Stimulated activated CD8-positive, alpha-beta memory T cell treated with anti-CD3 and anti-CD28 coated beads, Interleukin-4, amount 100 ng/mL, for 24 hours (primary cell): ENCODE data around the gene C7orf57.
"Not testable (repeated sequence)": the region's sequence is repeated elsewhere in the genome, so short reads cannot be mapped to it uniquely, and the experiment has no call there.

Experiments used
- DNase-seq: peaks from one replicate; pipeline ENCODE4 v3.0.0-alpha.2; 2020; ENCODE audit warnings: low read depth

Gene C7orf57

DNA sequence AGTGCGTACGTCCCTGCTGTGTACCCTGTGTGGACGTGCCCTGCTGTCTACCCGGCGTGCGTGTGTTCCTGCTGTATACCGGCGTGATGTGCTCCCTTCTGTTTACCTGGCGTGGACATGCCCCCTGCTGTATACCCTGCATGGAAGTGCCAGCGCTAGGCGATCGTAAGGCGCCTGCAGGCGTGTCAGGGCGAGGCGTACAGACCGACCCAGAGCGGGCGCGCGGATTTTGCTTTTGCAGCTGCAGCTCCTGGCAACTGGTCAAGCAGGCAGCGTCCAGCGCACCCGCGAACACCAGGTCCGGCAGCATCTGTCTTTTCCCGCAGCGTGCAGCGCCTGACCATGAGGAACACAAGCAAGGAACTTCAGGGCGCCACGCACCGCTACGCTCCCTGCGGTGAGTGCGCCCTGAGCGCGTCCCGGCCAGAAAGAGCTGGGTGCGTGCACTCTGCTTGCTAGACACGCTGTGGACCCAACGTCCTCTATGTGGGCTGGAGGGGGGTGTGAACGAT lies 680 bp downstream of the C7orf57 start:
- DNase-seq: no peak

DNA sequence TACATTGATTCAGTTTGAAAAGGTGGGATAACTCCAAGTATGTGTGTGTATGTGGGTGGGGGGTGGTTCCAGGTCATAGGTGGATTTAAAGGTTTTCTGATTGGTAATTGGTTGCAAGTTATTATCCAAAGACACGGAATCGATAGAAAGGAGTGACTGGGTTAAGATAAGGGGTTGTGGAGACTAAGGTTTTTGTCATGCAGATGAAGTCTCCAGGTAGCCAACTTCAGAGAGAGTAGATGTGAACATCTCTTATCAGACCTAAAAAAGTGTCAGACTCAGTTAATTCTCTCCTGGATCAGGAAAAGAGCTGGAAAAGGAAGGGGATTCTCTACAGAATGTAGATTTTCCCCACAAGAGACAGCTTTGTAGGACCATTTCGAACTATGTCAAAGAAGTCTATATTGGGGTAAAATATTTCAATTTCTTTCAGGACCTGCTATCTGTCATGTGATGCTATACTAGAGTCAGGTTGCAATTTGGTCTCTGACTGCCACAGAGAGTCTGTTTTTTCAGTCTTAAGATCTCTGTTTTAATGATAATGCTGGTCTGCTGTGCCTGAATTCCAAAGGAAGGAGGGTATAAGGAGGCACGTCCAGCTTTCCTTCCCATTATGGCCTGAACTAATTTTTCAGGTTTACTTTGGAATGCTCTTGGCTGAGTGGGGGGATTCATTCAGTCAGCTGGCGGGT lies 3.6 kb downstream of the C7orf57 start:
- no peak for DNase-seq

GRCh38 chr7:48040944-48041652 lies 5.8 kb downstream of the C7orf57 start:
- DNase-seq: no peak

GRCh38 chr7:48041653-48041970 lies 6.3 kb downstream of the C7orf57 start:
- no peak for DNase-seq

- DNase-seq: no peak
These were observed 6.9 kb downstream of the C7orf57 start for GRCh38 chr7:48042216-48042615.

DNA sequence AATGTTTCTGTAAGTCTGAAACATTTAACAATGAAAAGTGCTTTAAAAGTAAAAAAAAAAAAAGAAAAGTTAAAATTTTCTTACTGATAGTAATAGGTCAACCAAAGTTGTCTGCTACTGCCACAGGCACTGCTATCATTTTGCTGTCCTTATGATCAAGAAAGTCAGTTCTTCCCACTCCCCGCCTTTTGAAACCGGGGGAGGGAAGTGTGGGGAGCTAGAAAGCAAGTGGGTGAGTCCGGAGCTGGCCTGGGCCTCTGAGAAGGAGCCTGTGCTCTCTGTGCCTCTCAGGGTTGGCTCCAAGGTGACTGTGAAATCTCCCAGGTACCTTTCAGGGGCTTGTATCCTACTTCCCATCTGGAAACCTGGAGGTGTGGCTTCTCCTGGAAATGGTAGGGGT lies 7.3 kb downstream of the C7orf57 start:
- no peak for DNase-seq

GRCh38 chr7:48045195-48045765 lies 9.9 kb downstream of the C7orf57 start:
- DNase-seq: no peak

GRCh38 chr7:48046458-48046857 lies 11.1 kb downstream of the C7orf57 start:
- no peak for DNase-seq

DNA sequence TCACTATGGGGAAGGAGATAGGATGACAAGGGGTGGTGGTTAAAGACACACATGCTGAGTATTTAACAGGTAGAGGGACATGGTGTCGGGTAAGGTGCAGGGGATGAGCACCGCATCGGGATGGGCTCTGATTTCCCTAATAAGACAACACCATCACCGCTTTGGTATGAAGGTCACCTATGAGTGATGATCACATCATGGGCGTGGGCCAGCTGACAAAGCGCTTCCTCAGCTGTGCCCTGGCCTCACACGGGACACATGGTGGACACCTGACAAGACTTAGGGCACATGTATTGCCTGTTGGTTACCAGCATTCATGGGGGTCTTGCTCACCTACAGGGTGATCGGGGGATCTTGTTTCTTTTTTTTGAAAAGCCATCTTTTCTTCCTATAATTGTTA lies 12.8 kb downstream of the C7orf57 start:
- no peak for DNase-seq

DNA sequence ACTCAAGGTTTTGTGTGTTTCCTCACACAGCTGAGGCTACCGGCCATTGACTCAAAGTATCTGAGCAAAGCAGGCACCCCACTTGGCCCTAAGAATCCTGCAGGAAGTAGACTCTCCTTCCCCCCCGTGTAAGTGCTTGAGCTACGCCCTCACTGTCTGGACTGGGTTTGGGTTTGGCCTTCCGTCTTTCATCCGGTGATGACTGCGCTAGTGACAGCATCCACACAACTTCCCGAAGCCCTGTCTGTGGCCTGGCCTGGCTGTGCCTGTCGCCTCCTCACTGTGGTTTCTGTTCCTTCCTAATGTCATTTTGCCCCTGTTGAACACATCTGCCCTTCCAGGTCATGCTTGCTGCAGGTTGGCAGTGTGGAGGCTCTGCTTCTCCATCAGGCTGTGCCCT lies 14.5 kb downstream of the C7orf57 start:
- no peak for DNase-seq

GRCh38 chr7:48052748-48053147 lies 17.4 kb downstream of the C7orf57 start:
- DNase-seq: no peak

DNA sequence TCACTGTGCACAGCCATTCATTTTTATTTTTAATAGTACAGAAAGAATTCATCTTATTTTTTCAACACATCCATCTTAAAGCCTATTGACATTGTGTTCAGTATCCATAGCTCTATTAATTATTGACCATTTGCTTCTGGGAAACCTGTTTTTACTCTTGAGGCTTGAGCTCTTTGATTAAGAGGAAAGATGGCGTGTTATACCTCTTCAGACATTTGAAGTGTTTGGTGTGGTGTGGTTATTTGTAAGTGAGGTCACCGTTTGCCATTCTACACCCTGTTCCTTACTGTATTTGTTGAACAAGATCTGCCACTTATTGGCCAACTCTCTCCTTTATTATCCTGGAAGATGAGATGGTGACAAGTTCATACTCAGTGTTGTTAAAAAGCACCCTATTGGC lies 18.4 kb downstream of the C7orf57 start:
- no peak for DNase-seq

GRCh38 chr7:48058990-48059389 lies 23.6 kb downstream of the C7orf57 start:
- no peak for DNase-seq

DNA sequence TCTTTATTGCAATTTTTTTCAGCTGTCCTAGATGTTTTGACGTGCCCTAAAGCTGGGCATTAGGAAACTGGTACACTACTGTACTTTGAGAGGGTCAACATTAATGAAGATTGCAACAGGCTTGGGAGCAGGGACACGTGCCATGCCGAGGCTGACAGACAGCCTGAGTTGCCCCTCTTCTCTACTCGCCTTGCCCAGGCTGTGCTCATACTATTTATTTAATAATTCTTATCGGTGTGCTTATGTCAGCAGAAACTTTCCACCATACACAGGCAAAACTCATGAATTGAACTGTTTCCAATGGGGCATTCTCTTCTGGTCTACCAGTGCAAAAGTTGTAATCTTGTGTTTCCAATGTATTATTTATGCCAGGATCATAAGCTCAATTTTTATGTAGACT lies 24.4 kb downstream of the C7orf57 start:
- DNase-seq: no peak

GRCh38 chr7:48063985-48064384 lies 28.6 kb downstream of the C7orf57 start:
- no peak for DNase-seq

DNA sequence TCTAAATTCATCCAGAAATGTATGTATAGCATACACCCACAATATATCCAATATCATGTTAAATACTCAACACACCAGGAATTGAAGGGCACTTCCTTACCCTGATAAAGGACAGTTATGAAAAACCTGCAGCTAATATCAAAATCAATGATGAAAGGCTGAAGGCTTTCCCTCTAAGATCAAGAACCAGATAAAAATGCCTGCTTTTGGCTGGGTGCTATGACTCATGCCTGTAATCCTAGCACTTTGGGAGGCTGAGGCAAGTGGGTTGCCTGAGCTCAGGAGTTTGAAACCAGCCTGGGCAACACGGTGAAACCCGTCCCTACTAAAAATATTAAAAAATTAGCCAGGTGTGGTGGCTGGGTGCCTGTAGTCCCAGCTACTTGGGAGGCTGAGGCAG lies 32.1 kb downstream of the C7orf57 start:
- DNase-seq: no peak

- DNase-seq: no peak
These were observed 38.9 kb downstream of the C7orf57 start for GRCh38 chr7:48074204-48074654.

GRCh38 chr7:48077423-48077822 lies 42.1 kb downstream of the C7orf57 start:
- no peak for DNase-seq

DNA sequence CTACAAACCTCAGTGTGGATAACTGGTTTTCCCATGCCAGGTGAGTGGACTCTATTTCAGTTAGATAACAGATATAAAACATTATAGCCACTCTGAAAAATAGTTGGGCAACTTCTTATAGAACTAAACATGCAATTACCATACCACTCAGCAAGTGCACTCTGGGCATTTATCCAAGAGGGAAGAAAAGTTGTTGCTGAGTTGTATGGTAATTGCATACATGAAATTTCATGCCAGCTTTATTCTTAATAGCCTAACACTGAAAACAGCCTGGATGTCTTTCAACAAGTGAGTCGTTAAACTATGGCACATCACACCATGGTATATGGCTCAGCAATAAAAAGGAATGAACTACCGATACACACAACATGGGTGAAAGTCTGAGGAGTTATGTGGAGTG lies 43.1 kb downstream of the C7orf57 start:
- DNase-seq: no peak

GRCh38 chr7:48082378-48082777 lies 47.0 kb downstream of the C7orf57 start:
- not testable (repeated sequence) for DNase-seq

- DNase-seq: no peak
These were observed 47.9 kb downstream of the C7orf57 start for GRCh38 chr7:48083114-48083830.

GRCh38 chr7:48084727-48085432 lies 49.5 kb downstream of the C7orf57 start:
- DNase-seq: peak; percentile 58
